Endometrium (tissue), 2 donors: ENCODE results near the gene FAM236A.
"Not testable (repeated sequence)": the region's sequence is repeated elsewhere in the genome, so short reads cannot be mapped to it uniquely, and the experiment has no call there.

Experiments
- FAIRE-seq: peaks from 2 replicates; lab custom pipeline; 2012; peaks lifted over from hg19 to GRCh38; lab: Jason Lieb, UNC
- donor health status: control.
- donor health status: control.

FAM236A gene

DNA sequence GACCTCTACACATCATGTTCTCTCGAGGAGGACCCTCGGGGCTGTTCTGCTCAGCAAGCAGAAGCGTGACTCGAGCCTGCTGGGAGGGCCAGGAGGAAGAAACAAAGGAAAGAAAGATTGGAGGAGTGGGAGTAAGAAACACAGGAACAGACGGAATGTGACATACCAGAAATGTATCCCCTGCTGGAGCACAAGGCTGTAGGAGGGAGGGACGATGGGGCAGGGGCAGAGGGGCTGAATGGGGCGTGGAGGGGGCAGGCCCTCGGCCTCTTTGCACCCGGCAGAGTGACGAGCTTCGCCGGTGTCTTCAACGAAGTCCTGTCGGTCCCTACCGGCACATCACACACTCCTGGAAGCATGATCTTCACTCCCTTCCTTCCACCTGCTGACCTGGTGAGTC, at the start of gene FAM236A:
Gene FAM236A, plus strand, starts transcription at position 301 of the 400 bp plus-strand sequence. Its CDS starts 57 bp downstream, at position 358.
- FAIRE-seq = not testable (repeated sequence)

DNA sequence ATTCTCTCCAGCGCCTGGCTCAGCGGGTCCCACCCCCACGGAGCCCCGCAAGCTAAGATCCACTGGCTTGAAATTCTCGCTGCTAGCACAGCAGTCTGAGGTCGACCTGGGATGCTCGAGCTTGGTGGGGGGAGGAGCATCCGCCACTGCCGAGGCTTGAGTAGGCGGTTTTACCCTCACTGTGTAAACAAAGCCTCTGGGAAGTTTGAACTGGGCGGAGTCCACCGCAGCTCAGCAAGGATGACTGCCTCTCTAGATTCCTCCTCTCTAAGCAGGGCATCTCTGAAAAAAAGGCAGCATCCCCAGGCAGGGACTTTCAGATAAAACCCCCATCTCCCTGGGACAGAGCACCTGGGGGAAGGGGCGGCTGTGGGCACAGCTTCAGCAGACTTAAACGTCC, 48.3 kb upstream of the FAM236A start:
- not testable (repeated sequence) for FAIRE-seq

DNA sequence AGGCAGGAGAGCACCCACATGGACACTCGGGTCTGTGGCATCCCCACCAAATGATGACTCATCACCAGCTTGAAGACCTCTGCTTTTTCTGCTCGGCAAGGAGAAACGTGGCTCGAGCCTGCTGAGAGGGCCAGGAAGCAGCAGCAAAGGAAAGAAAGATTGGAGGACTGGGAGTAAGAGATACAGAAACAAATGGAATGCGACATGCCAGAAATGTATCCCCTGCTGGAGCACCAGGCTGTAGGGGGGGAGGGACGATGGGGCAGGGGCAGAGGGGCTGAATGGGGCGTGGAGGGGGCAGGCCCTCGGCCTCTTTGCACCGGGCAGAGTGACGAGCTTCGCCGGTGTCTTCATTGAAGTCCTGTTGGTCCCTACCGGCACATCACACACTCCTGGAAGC, 25.7 kb upstream of the FAM236A start, which contains the start of gene FAM236C:
Gene FAM236C, plus strand, starts transcription at position 301 of the 400 bp plus-strand sequence. CDS start 100 bp downstream, outside the sequence.
- FAIRE-seq = not testable (repeated sequence)

DNA sequence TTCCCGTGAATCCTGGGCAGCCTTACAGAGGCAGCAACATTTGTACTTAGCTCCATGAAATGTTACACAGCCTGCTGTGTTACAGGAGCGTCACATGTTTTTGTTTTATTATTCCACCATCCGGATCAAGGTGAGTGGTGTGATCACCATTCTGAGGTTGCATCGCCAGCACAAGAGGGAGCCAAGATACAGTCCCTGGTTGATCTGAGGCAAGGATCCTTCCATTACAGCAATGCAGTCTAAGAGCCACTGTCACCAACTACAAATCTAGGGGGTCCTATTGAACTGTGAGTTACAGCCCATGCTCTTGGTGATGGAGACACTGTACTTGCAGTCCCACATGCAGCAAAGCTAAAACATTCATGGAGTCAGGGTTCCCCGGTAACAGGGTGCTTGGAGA, 21.9 kb upstream of the FAM236A start:
- not testable (repeated sequence) for FAIRE-seq

DNA sequence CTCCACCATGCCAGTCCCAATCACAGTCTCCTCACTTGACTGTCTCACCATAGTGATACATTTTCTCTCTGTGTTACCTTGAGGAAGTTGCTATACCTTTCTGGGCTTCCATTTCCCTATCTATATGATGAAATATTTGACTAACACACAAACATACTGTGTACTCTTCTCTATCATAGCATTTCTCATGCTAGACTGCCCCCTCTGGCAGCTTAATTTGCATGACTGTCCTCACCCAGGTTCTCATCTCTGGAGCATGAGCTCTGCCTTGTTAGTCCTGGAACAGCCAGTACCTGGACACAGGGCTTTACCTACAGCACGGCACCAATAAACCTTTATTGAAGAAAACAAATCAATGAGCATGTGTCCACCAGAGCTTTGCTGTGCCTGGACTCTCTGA, 5.7 kb upstream of the FAM236A start:
- FAIRE-seq = not testable (repeated sequence)

DNA sequence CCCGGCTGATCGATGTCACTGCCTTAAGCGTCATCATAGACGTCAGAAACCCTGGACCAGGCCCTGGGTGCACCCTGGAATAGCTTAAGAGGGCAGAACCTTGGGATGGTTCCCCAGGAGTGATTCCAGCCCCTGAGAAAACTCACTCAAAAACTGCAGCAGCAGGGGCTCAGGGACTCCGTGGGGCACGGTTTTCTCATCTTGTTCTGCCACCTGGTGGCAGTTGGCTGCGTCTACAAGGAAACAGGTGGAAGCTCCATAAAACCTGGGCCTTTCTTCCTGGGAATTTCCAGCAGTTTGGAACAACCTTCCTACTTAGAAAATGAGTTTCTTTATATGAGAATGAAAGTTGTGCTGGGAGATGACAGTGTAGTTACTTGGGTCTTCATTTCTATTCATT, 1.6 kb upstream of the FAM236A start:
- FAIRE-seq = not testable (repeated sequence)

GRCh38 chrX:72936882-72937455, 1.0 kb upstream of the FAM236A start:
- not testable (repeated sequence) for FAIRE-seq

DNA sequence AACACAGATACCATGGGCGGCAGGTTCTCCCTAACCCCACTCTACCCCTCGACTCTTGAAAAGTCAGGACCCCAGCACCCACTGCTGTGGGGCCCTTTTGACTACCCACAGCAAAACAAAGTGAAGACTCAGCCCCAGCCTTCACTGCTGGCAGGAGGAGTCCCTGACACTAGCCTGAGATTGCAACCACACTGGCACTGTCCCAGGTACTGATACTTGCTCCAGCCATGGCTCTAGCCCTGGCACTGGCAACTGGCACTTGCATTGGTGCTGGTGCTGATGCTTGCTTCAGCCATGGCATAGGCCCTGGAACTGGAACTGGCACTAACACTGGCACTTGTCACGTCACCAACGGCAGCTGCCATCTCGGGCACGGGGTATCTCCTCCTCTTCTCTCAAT, 4.3 kb downstream of the FAM236A start:
- not testable (repeated sequence) for FAIRE-seq

DNA sequence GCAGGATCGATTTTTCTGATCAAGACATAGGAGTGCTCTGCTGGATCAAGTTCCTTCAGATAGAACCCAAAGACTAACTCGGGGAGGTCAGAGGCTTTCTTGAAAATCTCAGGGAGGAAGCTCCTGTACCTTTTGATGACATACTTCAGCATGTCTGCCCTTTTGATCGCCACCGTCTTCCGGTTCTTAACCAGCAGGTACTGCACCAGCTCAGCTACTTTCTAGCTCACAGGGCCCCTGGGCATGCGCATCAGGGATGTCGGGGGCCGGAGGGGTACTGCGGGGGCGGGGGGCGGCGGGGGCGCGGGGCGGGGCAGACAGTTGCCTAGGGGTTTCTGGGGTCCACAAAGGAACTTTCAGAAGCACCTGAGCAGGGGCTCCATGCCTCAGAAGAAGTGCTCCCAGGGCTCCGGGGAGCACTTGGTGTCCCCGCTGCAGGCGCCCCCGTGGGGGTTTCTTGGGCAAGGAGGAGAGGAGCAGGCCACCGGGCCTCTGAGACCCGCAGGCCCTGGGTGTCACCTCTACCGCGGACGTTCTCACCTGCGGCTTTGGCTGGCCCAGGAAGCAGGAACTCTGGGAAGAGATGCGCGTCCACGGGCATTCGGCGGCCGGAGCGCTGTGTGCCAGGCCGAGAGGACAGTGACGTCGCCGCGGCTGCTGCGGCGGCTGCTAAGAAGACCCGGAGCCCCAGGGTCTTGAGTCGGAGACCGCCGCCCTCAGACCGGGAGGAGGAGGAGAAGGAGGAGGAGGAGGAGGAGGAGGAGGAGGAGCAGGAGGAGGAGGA, 5.2 kb downstream of the FAM236A start:
- not testable (repeated sequence) for FAIRE-seq

DNA sequence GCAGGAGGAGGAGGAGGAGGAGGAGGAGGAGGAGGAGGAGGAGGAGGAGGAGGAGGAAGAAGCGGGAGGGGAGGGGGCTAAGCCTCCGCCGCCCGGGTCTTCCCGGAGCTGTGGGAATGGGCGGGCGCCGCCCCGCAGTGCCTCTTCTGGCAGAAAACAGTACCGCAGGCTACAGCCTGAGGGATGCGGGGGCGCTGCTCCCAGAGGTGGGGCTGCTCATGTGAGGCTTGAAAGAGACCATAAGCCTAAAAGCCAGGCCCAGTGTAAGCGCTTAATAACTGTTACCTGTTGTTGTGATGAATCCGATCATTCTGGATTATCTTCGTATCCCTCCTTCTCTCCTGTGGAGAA, 5.8 kb downstream of the FAM236A start, which contains the start of gene DMRTC1:
Gene DMRTC1, minus strand, starts transcription at position 19 of the 351 bp plus-strand sequence. CDS start 68,143 bp downstream, outside the sequence.
- FAIRE-seq = not testable (repeated sequence)

- not testable (repeated sequence) for FAIRE-seq
Observed at GRCh38 chrX:72959971-72960370, 22.0 kb downstream of the FAM236A start.

GRCh38 chrX:72971859-72972258, 33.9 kb downstream of the FAM236A start:
- not testable (repeated sequence) for FAIRE-seq

- not testable (repeated sequence) for FAIRE-seq
Observed at GRCh38 chrX:72974885-72975284, 36.9 kb downstream of the FAM236A start.

- FAIRE-seq = not testable (repeated sequence)
Observed at GRCh38 chrX:72980894-72981469, 43.0 kb downstream of the FAM236A start.
